HG02610 (cell line): ENCODE data around the gene PLIN4.
"Not testable (repeated sequence)": the region's sequence is repeated elsewhere in the genome, so short reads cannot be mapped to it uniquely, and the experiment has no call there.

Source experiments
- ATAC-seq: cut with Tn5 transposase; IDR thresholded peaks from one replicate; pipeline ENCODE4 v1.9.1; 2021; ENCODE audit warnings: mild to moderate bottlenecking, moderate library complexity; ENCODE audit not compliant: unreplicated experiment

Gene PLIN4

GRCh38 chr19:4527377-4527776 lies 9.1 kb upstream of the PLIN4 start:
- ATAC-seq, result not testable (repeated sequence)

GRCh38 chr19:4525563-4526002 lies 7.3 kb upstream of the PLIN4 start:
- ATAC-seq, result no peak

- ATAC-seq, result no peak
Measured at GRCh38 chr19:4524808-4525562, 6.7 kb upstream of the PLIN4 start.

GRCh38 chr19:4523306-4524110 lies 5.2 kb upstream of the PLIN4 start:
- no peak for ATAC-seq

GRCh38 chr19:4522291-4523002 lies 4.2 kb upstream of the PLIN4 start:
- ATAC-seq, result no peak

- ATAC-seq, result no peak
Measured at GRCh38 chr19:4521888-4522242, 3.6 kb upstream of the PLIN4 start.

GRCh38 chr19:4521170-4521887 lies 3.0 kb upstream of the PLIN4 start:
- ATAC-seq, result no peak

- ATAC-seq, result no peak
Measured at GRCh38 chr19:4519521-4520277, 1.4 kb upstream of the PLIN4 start.

GRCh38 chr19:4519172-4519496 lies 848 bp upstream of the PLIN4 start:
- ATAC-seq, result no peak

GRCh38 chr19:4517451-4518057 lies 732 bp downstream of the PLIN4 start:
- ATAC-seq, result no peak

- ATAC-seq, result no peak
Measured at GRCh38 chr19:4516939-4517300, 1.4 kb downstream of the PLIN4 start.

- ATAC-seq, result no peak
Measured at GRCh38 chr19:4516199-4516938, 1.9 kb downstream of the PLIN4 start.

GRCh38 chr19:4515732-4516131 lies 2.6 kb downstream of the PLIN4 start:
- ATAC-seq, result no peak

GRCh38 chr19:4513248-4513647 lies 5.0 kb downstream of the PLIN4 start:
- ATAC-seq, result no peak

GRCh38 chr19:4512070-4512469 lies 6.2 kb downstream of the PLIN4 start:
- no peak for ATAC-seq

- no peak for ATAC-seq
Measured at GRCh38 chr19:4511300-4512054, 6.8 kb downstream of the PLIN4 start.

GRCh38 chr19:4510435-4511255 lies 7.6 kb downstream of the PLIN4 start:
- no peak for ATAC-seq

- no peak for ATAC-seq
Measured at GRCh38 chr19:4508698-4509097, 9.6 kb downstream of the PLIN4 start.
